GM10248 (cell line): Measurements from ENCODE around the gene BANP.

Experiments used
- CTCF ChIA-PET: fragments of 300-600 bp; sonication (Branson Sonifier 250); formaldehyde crosslinking; extraction: SDS; loops from one replicate; lab custom pipeline; 2021; ENCODE audit warnings: antibody characterized with exemption; lab: Yijun Ruan, JAX
- POLR2A ChIA-PET: fragments of 350-650 bp; sonication (Branson Sonifier 250); formaldehyde crosslinking; extraction: SDS; loops from one replicate; lab custom pipeline; 2020; ENCODE audit warnings: antibody characterized with exemption; lab: Yijun Ruan, JAX
- DNase-seq: peaks from one replicate; pipeline ENCODE4 v3.0.0; 2012; ENCODE audit errors: extremely low spot score
- CTCF ChIP-seq: IDR thresholded peaks from 2 replicates; pipeline ENCODE4 v1.5.1; 2012; ENCODE audit warnings: mild to moderate bottlenecking, low read depth; ENCODE audit errors: extremely low read depth, missing control alignments, control extremely low read depth

The BANP gene

GRCh38 chr16:88066234-88066633 is 115.0 kb downstream of the BANP start:
- CTCF ChIA-PET = no interaction called here
- POLR2A ChIA-PET = no interaction called here
- DNase-seq = no peak
- TF ChIP-seq CTCF = no peak

GRCh38 chr16:88066680-88067529 is 115.7 kb downstream of the BANP start:
- CTCF ChIA-PET = no interaction called here
- POLR2A ChIA-PET = no interaction called here
- TF ChIP-seq CTCF = no peak
- no peak for DNase-seq

- CTCF ChIA-PET = no interaction called here
Observed at GRCh38 chr16:88067530-88068411, 116.5 kb downstream of the BANP start.

GRCh38 chr16:88068476-88069396 is 117.5 kb downstream of the BANP start:
- POLR2A ChIA-PET = interaction anchor here (0.6 kb wide), 1 partner anchor 243 kb away, joined by 4 read pairs; no protein-coding TSS in a partner anchor
- no peak for TF ChIP-seq CTCF
- DNase-seq = no peak
- CTCF ChIA-PET = no interaction called here

More at GRCh38 chr16:88067530-88068411, 116.5 kb downstream of the BANP start:
- POLR2A ChIA-PET = no interaction called here
- no peak for DNase-seq
- no peak for TF ChIP-seq CTCF

GRCh38 chr16:88069397-88070168 is 118.3 kb downstream of the BANP start:
- ChIA-PET CTCF (no interaction called here), POLR2A (no interaction called here)
- DNase-seq = peak; percentile 90
- no peak for TF ChIP-seq CTCF
